Nephron progenitor cell (in vitro differentiated cells): ENCODE measurements around the gene DEAF1.
A peak's percentile ranks its signal among the peaks of the same experiment; 100 is the strongest.

Experiments
- DNase-seq: peaks from one replicate; pipeline ENCODE4 v3.0.0; 2021
- H3K27ac Mint-ChIP-seq: 2 replicates; pipeline ENCODE4 v1.8.0; 2021; ENCODE audit warnings: mild to moderate bottlenecking, moderate library complexity, mixed read lengths
- H3K27me3 Mint-ChIP-seq: 2 replicates; pipeline ENCODE4 v1.8.0; 2021; ENCODE audit warnings: mild to moderate bottlenecking, low read depth, mixed read lengths; ENCODE audit not compliant: poor library complexity
- H3K36me3 Mint-ChIP-seq: 2 replicates; pipeline ENCODE4 v1.8.0; 2021; ENCODE audit warnings: low read depth, mixed read lengths
- H3K4me1 Mint-ChIP-seq: 2 replicates; pipeline ENCODE4 v1.8.0; 2021; ENCODE audit warnings: mixed read lengths
- H3K4me3 Mint-ChIP-seq: 2 replicates; pipeline ENCODE4 v1.8.0; 2021; ENCODE audit warnings: mild to moderate bottlenecking, moderate library complexity, mixed read lengths
- H3K9me3 Mint-ChIP-seq: 2 replicates; pipeline ENCODE4 v1.8.0; 2021; ENCODE audit warnings: mild to moderate bottlenecking, moderate library complexity, mixed read lengths
- CTCF ChIP-seq: fragments of 200-600 bp; sonication (generic); IDR thresholded peaks from 2 replicates; pipeline ENCODE4 v1.5.0; 2021; ENCODE audit warnings: antibody characterized with exemption

DEAF1 gene

GRCh38 chr11:726278-727220 lies 31.5 kb upstream of the DEAF1 start:
- Mint-ChIP-seq H3K4me3 (peak overlapping the region; percentile 50), H3K36me3 (no peaks in the 10 kb centered on the region), H3K9me3 (no peaks in the 10 kb centered on the region), H3K4me1 (peaks cover 9% of the 10 kb centered on the region), H3K27me3 (peaks cover 66% of the 10 kb centered on the region), H3K27ac (no peak overlapping the region)
- no peak for TF ChIP-seq CTCF
- DNase-seq: peak; percentile 65

GRCh38 chr11:725624-726202 lies 30.7 kb upstream of the DEAF1 start:
- Mint-ChIP-seq H3K36me3 (no peaks in the 10 kb centered on the region), H3K4me1 (peaks cover 9% of the 10 kb centered on the region), H3K9me3 (no peaks in the 10 kb centered on the region), H3K4me3 (no peak overlapping the region), H3K27ac (no peak overlapping the region), H3K27me3 (peaks cover 69% of the 10 kb centered on the region)
- TF ChIP-seq CTCF: no peak
- DNase-seq: no peak

- no peak for TF ChIP-seq CTCF
- Mint-ChIP-seq H3K4me3 (peak overlapping the region; percentile 57), H3K9me3 (no peaks in the 10 kb centered on the region), H3K27ac (no peak overlapping the region), H3K4me1 (peaks cover 10% of the 10 kb centered on the region), H3K27me3 (peaks cover 74% of the 10 kb centered on the region), H3K36me3 (no peaks in the 10 kb centered on the region)
- DNase-seq: no peak
Measured at GRCh38 chr11:724778-725386, 29.9 kb upstream of the DEAF1 start.

GRCh38 chr11:724049-724777 lies 29.2 kb upstream of the DEAF1 start:
- no peak for DNase-seq
- Mint-ChIP-seq H3K4me3 (no peak overlapping the region), H3K9me3 (no peaks in the 10 kb centered on the region), H3K36me3 (no peaks in the 10 kb centered on the region), H3K4me1 (peaks cover 12% of the 10 kb centered on the region), H3K27ac (no peak overlapping the region), H3K27me3 (peaks cover 77% of the 10 kb centered on the region)
- TF ChIP-seq CTCF: no peak

GRCh38 chr11:723120-723883 lies 28.3 kb upstream of the DEAF1 start:
- no peak for DNase-seq
- Mint-ChIP-seq H3K36me3 (no peaks in the 10 kb centered on the region), H3K27me3 (peaks cover 84% of the 10 kb centered on the region), H3K4me1 (peaks cover 15% of the 10 kb centered on the region), H3K27ac (no peak overlapping the region), H3K9me3 (no peaks in the 10 kb centered on the region), H3K4me3 (no peak overlapping the region)
- TF ChIP-seq CTCF: no peak
